H9 (cell line): ENCODE results near the gene EFS. TPM values are rescaled to one million over a fixed set of nuclear protein-coding genes. Genes with fewer than 3 reads are reported as not detected.

Experiments used
- DNase-seq: peaks from one replicate; pipeline ENCODE4 v3.0.0-alpha.2; 2017
- H2AFZ ChIP-seq: one replicate; pipeline ENCODE4 v1.6.1; 2013; ENCODE audit warnings: mild to moderate bottlenecking, low read length, control low read depth, moderate library complexity
- H2AK5ac ChIP-seq: 2 replicates; pipeline ENCODE4 v1.6.1; 2013; ENCODE audit warnings: low read length, control low read depth, mixed read lengths; ENCODE audit not compliant: insufficient read length
- H2BK120ac ChIP-seq: one replicate; pipeline ENCODE4 v1.6.1; 2013; ENCODE audit warnings: low read depth, mild to moderate bottlenecking, low read length, control low read depth, inconsistent platforms; ENCODE audit not compliant: poor library complexity, severe bottlenecking
- H2BK12ac ChIP-seq: 2 replicates; pipeline ENCODE4 v1.6.1; 2013; ENCODE audit warnings: low read length, control low read depth, mixed read lengths, low read depth; ENCODE audit not compliant: insufficient read length
- H2BK15ac ChIP-seq: 2 replicates; pipeline ENCODE4 v1.6.1; 2013; ENCODE audit warnings: low read depth, low read length, control low read depth
- H2BK20ac ChIP-seq: one replicate; pipeline ENCODE4 v1.6.1; 2013; ENCODE audit warnings: low read depth, mild to moderate bottlenecking, low read length, control low read depth, inconsistent platforms; ENCODE audit not compliant: poor library complexity, severe bottlenecking
- H2BK5ac ChIP-seq: 2 replicates; pipeline ENCODE4 v1.6.1; 2013; ENCODE audit warnings: low read length, control low read depth, mixed read lengths; ENCODE audit not compliant: insufficient read length
- H3K14ac ChIP-seq: 2 replicates; pipeline ENCODE4 v1.6.1; 2013; ENCODE audit warnings: low read length, control low read depth; ENCODE audit not compliant: insufficient read depth
- H3K18ac ChIP-seq: 2 replicates; pipeline ENCODE4 v1.6.1; 2013; ENCODE audit warnings: low read depth, mild to moderate bottlenecking, mixed read lengths, low read length, control low read depth; ENCODE audit not compliant: insufficient read length
- H3K23ac ChIP-seq: 2 replicates; pipeline ENCODE4 v1.6.1; 2013; ENCODE audit warnings: low read length, control low read depth, mixed read lengths, low read depth; ENCODE audit not compliant: insufficient read length
- H3K23me2 ChIP-seq: 2 replicates; pipeline ENCODE4 v1.6.1; 2013; ENCODE audit warnings: low read depth, mild to moderate bottlenecking, mixed read lengths, low read length, control low read depth; ENCODE audit not compliant: insufficient read length, poor library complexity, severe bottlenecking
- H3K27ac ChIP-seq: 2 replicates; pipeline ENCODE4 v1.5.1; 2013; ENCODE audit warnings: low read length, control low read depth, mixed read lengths, low read depth; ENCODE audit not compliant: insufficient read length
- H3K27me3 ChIP-seq: 2 replicates; pipeline ENCODE4 v1.6.1; 2013; ENCODE audit warnings: low read length, control low read depth, inconsistent platforms; ENCODE audit not compliant: insufficient read depth
- H3K4ac ChIP-seq: 2 replicates; pipeline ENCODE4 v1.6.1; 2013; ENCODE audit warnings: low read depth, mild to moderate bottlenecking, control low read depth, inconsistent platforms, low read length, moderate library complexity
- H3K4me1 ChIP-seq: 2 replicates; pipeline ENCODE4 v1.6.1; 2013; ENCODE audit warnings: low read length, control low read depth, inconsistent platforms; ENCODE audit not compliant: insufficient read depth
- H3K4me2 ChIP-seq: 2 replicates; pipeline ENCODE4 v1.6.1; 2013; ENCODE audit warnings: low read length, control low read depth, mixed read lengths; ENCODE audit not compliant: insufficient read length, insufficient read depth
- H3K56ac ChIP-seq: 2 replicates; pipeline ENCODE4 v1.6.1; 2013; ENCODE audit warnings: low read depth, mild to moderate bottlenecking, mixed read lengths, low read length, control low read depth; ENCODE audit not compliant: insufficient read length
- H3K79me1 ChIP-seq: 2 replicates; pipeline ENCODE4 v1.6.1; 2013; ENCODE audit warnings: low read depth, mild to moderate bottlenecking, moderate library complexity, low read length, control low read depth, inconsistent platforms; ENCODE audit not compliant: insufficient read depth, poor library complexity, severe bottlenecking
- H3K79me2 ChIP-seq: 2 replicates; pipeline ENCODE4 v1.6.1; 2013; ENCODE audit warnings: low read length, control low read depth, inconsistent platforms; ENCODE audit not compliant: insufficient read depth
- H3K9ac ChIP-seq: 2 replicates; pipeline ENCODE4 v1.6.1; 2013; ENCODE audit warnings: low read length, control low read depth, mixed read lengths; ENCODE audit not compliant: insufficient read length; ENCODE audit errors: extremely low read depth
- H3K9me3 ChIP-seq: one replicate; pipeline ENCODE4 v1.6.1; 2013; ENCODE audit warnings: low read depth, low read length, inconsistent platforms; ENCODE audit not compliant: control insufficient read depth
- H3T11ph ChIP-seq: one replicate; pipeline ENCODE4 v1.6.1; 2013; ENCODE audit warnings: mild to moderate bottlenecking, low read length, control low read depth, inconsistent platforms
- H4K20me1 ChIP-seq: one replicate; pipeline ENCODE4 v1.6.1; 2013; ENCODE audit not compliant: control insufficient read depth, insufficient read length, insufficient read depth
- H4K5ac ChIP-seq: 2 replicates; pipeline ENCODE4 v1.6.1; 2013; ENCODE audit warnings: low read depth, mild to moderate bottlenecking, mixed read lengths, low read length, control low read depth; ENCODE audit not compliant: insufficient read length
- H4K8ac ChIP-seq: replicated peaks from 2 replicates; pipeline ENCODE4 v1.6.1; 2013; ENCODE audit warnings: low read length, control low read depth, mixed read lengths, low read depth; ENCODE audit not compliant: insufficient read length
- H4K91ac ChIP-seq: 2 replicates; pipeline ENCODE4 v1.6.1; 2013; ENCODE audit warnings: low read depth, mild to moderate bottlenecking, moderate library complexity, mixed read lengths, low read length, control low read depth; ENCODE audit not compliant: insufficient read length
- H3K27ac Mint-ChIP-seq, 3 experiments: 2 replicates in 2 of 3; 3 replicates in 1 of 3; pipeline ENCODE4 v1.8.0; 2020 to 2021; ENCODE audit warnings: mixed read lengths in 3 of 3, mild to moderate bottlenecking in 1 of 3, moderate library complexity in 1 of 3
- H3K27me3 Mint-ChIP-seq: 2 replicates; pipeline ENCODE4 v1.8.0; 2021; ENCODE audit warnings: low read depth, mild to moderate bottlenecking, moderate library complexity, mixed read lengths
- H3K36me3 Mint-ChIP-seq, 3 experiments: 2 replicates in 2 of 3; 3 replicates in 1 of 3; pipeline ENCODE4 v1.8.0; 2020 to 2021; ENCODE audit warnings: low read depth in 3 of 3, mixed read lengths in 3 of 3; ENCODE audit not compliant: insufficient read depth in 1 of 3
- H3K4me1 Mint-ChIP-seq, 2 experiments: 2 replicates each; pipeline ENCODE4 v1.8.0; 2020; ENCODE audit warnings: mixed read lengths in 2 of 2
- H3K4me3 Mint-ChIP-seq, 2 experiments: 2 replicates in 1 of 2; 3 replicates in 1 of 2; pipeline ENCODE4 v1.8.0; 2020 to 2021; ENCODE audit warnings: mild to moderate bottlenecking in 2 of 2, mixed read lengths in 2 of 2, moderate library complexity in 1 of 2
- H3K9me3 Mint-ChIP-seq, 2 experiments: 2 replicates in 1 of 2; 3 replicates in 1 of 2; pipeline ENCODE4 v1.8.0; 2020; ENCODE audit warnings: mild to moderate bottlenecking in 2 of 2, mixed read lengths in 2 of 2, moderate library complexity in 1 of 2
- CTCF ChIP-seq: fragments of 200-600 bp; sonication (generic); conservative IDR thresholded peaks from 3 replicates; pipeline ENCODE4 v1.8.0; 2021; ENCODE audit warnings: antibody characterized with exemption, mild to moderate bottlenecking
- WGBS: extraction: QIAGEN DNeasy Blood & Tissue Kit; methylation state at CpG from one replicate; pipeline ENCODE4 v1.1.7; 2013; ENCODE audit warnings: missing lambda C conversion rate, low lambda C conversion rate, mixed read lengths; ENCODE audit not compliant: insufficient read length; ENCODE audit errors: extremely low coverage; 5-methylcytosine and 5-hydroxymethylcytosine counted together
- total RNA-seq: library from RNA; stranded (reverse); gene quantifications from 2 replicates; pipeline ENCODE4 v1.2.1, GENCODE V29; 2021

The EFS gene
- total RNA-seq, 1 experiment from 2014 or later: 32.1 TPM

GRCh38 chr14:23335623-23336022, 29.3 kb downstream of the EFS start:
- Mint-ChIP-seq H3K4me1 (no peaks in the 10 kb centered on the region), H3K36me3 (peaks cover 1 to 9% (median 9%) of the 10 kb centered on the region in 3 experiments), H3K4me3 (no peak overlapping the region), H3K9me3 (peaks cover 28 to 36% of the 10 kb centered on the region in 2 experiments), H3K27ac (no peak overlapping the region; a peak in 1 of 7 replicates), H3K27me3 (peaks cover 35% of the 10 kb centered on the region)
- WGBS: no CpG with 5 or more reads among the region's 5 CpGs
- no peak overlapping the region for H3K4ac ChIP-seq
- H2BK15ac ChIP-seq: no peak overlapping the region
- H2AK5ac ChIP-seq: no peak overlapping the region
- no peaks in the 10 kb centered on the region for H3K9me3 ChIP-seq
- no peak overlapping the region for H3T11ph ChIP-seq
- H4K5ac ChIP-seq: no peak overlapping the region
- no peak overlapping the region for H3K14ac ChIP-seq
- H4K20me1 ChIP-seq: no peaks in the 10 kb centered on the region
- no peak overlapping the region for H2AFZ ChIP-seq
- no peak for DNase-seq
- no peak overlapping the region for H2BK120ac ChIP-seq
- no peaks in the 10 kb centered on the region for H3K27me3 ChIP-seq
- no peak for TF ChIP-seq CTCF
- H3K79me1 ChIP-seq: no peaks in the 10 kb centered on the region
- H3K18ac ChIP-seq: no peak overlapping the region
- no peak overlapping the region for H4K8ac ChIP-seq
- H3K4me2 ChIP-seq: no peak overlapping the region
- H3K27ac ChIP-seq: no peak overlapping the region
- H3K23me2 ChIP-seq: no peaks in the 10 kb centered on the region
- no peak overlapping the region for H4K91ac ChIP-seq
- no peaks in the 10 kb centered on the region for H3K79me2 ChIP-seq
- H3K9ac ChIP-seq: no peak overlapping the region
- no peak overlapping the region for H2BK12ac ChIP-seq
- no peak overlapping the region for H2BK20ac ChIP-seq
- no peaks in the 10 kb centered on the region for H3K4me1 ChIP-seq
- H3K23ac ChIP-seq: no peak overlapping the region
- H3K56ac ChIP-seq: no peak overlapping the region
- H2BK5ac ChIP-seq: no peak overlapping the region
